Glomerular endothelial cell (primary cell): ENCODE measurements around the gene HADHA. TPM values are rescaled to one million over a fixed set of nuclear protein-coding genes. Genes with fewer than 3 reads are reported as not detected.

Experiments
- DNase-seq: peaks from one replicate; pipeline ENCODE4 v3.0.0-alpha.2; 2011; ENCODE audit warnings: low read depth, low spot score; ENCODE audit errors: extremely low read depth
- total RNA-seq: library from RNA; depleted of rRNA; stranded (reverse); fragments of >200 nt; gene quantifications from 2 replicates; pipeline ENCODE4 v1.2.3, GENCODE V29; 2015

HADHA gene
- total RNA-seq, 1 donor from 2014 or later = 144 TPM

DNA sequence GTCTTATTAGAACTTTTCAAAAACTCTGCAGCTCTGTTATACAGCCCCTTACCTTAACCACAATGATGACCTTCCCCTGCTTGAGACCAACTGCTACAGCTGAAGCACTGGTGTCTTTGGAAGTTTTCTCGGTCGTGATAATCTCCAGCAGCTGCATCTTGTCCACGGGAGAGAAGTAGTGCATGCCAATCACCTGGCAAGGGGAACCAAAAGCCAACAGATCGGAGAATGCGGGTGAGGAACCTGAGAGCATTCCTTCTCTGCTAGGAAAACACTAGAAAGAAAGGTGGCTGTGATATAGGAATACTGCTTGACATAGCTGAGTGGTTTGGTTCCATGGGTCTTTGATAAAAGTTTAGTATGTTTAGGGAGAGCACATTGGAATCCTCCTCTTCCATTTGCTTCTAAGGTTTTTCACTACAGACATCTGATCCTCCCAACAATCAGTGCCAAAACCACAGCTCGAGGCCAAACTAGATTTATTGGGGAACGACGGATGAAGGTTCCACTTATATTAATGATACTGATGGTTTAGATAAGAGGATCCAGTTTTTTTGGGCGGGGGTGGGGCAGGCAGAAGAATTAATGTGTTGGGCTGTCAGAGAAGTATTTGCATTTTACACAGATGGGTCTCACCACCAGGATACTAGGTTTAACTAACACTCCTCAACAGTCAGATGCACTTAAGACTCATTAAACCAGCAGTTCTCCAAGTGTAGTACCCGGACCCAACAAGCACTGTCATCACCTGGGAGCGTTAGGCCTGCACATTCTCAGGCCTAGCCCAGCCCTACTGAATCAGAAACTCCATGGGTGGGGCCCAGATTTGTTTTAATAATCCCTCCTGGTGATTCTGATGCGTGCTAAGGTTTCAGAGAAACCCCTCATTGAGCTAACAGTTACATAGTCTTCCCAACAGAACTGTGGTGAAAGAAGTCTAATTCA lies 49.1 kb downstream of the HADHA start:
- DNase-seq = no peak

DNA sequence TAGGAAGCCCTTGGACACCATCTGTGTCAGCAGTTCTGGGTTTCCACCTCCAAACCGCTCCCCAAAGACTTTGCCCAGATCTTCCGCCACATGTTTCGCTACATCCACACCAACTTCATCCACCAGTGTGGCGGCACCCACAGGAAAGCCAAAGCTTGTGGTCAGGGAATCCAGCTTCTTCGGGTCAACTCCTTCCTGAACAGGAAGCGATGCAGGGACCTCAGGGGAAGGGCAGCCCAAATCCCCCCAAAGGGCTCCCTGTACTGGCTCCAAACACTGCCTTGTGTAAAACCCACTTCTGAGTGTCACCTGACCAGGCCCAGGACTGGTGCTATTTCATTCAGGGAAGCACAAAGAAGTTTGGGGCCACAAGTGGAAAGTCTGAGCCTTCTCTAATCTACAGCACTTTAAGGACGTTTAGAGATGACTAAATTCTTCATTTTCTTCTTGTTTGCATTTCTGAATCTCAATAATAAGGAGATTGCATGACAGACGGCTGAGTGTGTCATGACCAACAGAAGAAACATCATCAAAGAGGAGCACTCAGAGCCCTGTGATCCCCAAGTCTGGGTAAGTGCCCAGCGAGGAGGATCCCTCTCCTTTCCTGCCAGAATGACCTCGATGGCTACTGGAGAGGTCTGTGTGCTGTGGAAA lies 50.7 kb downstream of the HADHA start:
- no peak for DNase-seq

DNA sequence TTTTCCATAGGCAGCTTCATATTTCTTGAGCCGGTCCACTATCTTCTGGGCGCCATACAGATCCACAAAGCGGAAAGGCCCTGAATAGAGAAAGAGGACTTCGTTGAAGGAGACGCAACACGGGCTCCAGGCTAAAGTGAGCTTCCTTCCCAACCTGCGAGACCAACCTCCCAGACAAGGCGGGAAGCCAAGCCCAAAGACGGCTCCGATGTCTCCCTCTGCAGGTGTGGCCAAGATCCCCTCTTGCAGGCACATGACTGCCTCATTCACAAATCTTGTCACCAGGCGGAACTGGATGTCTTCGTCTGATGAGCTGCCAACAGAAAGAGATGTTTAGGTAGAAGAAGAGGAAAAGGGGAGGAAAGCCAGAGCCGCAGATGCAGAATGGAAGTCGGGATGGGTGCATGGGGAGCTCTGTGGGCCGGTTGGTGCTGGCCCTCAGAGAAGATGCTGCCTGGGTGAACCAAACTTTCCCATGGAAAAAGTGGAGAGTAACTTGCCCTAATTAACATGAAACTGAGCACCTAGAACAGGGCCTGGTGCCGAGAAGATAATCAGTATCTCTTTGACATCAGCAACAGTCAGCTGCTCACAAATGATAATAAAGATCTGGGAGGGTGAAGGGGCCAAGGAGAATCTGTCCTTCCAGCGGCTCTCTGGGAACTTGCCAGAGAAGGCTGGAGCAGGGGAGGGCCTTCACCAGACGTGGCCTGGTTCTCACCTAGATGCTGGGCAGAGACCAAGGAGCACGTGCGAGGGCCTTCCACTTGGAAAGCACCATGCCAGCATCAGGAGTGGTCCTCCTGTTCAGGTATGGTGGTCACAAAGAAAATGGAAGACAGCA lies 52.9 kb downstream of the HADHA start:
- DNase-seq = no peak

DNA sequence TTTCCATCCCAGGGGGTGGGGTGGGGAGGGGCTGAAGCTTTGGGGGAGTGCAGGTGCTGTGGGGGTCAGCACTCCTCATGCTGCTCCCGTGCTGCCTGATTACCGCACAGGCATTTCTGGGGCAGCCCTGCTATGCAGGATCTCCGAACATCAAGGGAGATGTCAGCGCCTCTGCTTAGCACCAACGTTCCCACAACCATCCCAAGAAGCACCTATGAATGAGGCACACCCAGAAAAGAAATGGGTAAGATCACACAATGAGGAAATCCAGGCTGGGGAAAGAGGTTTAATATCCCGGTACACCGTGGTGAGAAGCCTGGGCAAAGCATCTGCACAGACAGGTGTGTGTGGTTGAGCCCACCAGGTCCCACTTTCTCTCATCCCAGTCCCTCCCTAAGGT lies 54.1 kb downstream of the HADHA start:
- no peak for DNase-seq

DNA sequence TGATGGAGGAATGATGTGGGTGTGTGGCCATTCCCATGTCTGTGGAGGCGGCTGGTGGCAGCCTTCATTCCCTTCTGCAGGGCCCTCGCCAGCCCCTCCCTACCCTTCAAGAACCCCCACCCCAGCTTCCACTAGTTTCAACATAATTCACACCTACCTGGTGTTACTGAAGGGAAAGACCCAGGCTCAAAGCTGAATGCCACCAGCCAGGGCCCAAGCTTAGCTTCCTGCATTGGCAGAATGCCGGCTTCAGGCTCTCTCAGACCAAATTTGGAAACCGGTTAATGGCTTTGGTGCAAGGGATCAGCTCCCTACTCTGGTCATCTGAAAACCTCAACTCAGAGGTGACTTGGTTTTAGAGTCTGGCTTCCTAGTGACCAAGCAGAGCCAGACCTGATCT lies 54.7 kb downstream of the HADHA start:
- no peak for DNase-seq

DNA sequence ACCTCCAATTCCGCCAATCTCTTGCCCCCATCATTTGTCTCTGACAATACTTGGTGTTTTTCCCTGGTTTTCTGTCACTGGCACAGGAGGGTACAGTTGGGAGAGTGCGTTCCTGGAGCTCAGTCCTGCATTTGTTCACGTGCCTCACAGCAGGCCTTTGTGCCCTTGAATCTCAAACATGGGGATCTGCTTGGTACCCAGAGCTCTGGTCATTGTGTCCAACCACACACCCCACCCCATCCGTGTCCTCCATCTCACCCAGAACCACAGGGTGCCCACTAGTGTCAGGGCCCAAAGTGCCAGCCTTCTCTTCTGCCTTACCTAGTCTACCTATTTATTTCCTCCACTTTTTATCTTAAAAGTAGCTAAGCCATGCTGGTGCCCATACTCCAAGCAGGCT lies 55.3 kb downstream of the HADHA start:
- DNase-seq = no peak

DNA sequence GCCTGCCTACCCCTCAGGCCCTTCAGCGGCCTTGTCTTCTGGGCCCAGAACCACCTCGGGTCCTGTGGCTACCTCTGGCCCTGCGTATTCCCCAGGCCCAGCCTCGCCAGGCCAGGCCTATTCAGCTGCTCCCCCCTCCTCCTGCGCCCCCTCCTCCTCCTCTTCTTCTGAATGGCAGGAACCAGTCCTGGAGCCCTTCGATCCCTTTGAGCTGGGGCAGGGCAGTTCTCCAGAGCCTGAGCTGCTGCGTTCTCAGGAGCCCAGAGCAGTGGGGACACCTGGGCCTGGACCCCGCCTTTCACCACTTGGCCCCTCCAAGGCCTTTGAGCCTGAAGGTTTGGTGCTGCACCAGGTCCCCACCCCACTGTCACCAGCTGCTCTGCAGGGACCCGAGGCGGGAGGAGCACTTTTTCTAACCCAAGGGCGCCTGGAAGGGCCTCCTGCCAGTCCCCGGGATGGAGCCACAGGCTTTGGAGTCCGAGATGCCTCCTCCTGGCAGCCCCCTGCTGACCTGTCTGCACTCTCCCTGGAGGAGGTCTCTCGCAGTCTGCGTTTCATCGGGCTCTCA lies 56.8 kb downstream of the HADHA start:
- DNase-seq = no peak

DNA sequence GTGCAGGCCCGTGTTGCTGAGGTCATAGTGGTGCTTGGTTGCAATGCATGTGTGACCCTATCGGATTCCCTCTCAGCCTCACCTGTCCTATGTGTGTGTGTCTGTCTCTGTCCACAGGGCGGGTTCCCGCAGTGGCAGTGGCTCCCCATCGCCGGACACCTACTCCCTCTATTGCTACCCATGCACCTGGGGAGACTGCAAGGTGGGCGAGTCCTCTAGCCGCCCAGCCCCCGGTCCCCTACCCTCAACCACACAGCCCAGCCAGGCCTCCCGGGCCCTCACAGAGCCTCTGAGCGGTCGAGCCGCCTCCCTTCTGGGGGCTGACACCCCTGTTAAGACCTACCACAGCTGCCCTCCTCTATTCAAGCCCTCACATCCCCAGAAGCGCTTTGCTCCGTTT lies 57.3 kb downstream of the HADHA start:
- DNase-seq = no peak

DNA sequence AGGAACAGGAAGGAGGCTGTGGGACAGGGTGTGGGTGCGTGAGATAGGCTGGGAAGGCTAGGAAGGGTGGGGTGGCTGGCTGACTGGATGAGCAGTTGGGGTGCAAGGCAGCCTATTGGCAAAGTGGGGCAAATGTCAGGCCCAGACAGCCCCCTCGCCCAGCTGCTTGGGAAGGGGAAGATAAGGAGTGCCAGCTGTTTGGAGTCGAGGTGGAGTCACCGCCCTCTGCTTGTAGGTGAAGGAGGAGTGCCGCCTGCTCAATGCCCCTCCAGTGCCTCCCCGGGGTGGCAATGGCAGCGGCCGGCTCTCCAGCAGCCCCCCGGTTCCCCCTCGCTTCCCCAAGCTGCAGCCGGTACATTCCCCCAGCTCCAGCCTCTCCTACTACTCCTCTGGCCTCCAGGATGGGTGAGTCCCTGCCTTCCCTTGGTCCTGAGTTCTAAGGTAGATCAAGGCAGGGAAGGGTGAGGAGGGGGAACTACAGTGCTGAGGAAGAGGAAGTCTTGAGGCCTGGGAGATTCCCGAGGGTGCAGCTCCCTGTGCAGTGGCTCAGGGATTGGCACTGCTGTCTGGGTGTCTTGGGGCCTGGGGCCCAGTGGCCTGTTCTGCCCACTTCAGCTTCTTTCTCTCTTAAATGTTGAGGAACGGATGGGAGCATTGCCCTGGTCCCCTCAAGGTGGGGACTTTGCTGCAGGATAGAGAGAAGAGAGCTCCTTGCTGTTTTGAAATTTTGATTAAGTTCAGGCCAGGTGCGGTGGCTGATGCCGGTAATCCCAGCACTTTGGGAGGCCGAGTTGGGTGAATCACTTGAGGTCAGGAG lies 58.3 kb downstream of the HADHA start:
- DNase-seq = no peak

GRCh38 chr2:26185304-26185928 lies 59.0 kb downstream of the HADHA start:
- DNase-seq = no peak

DNA sequence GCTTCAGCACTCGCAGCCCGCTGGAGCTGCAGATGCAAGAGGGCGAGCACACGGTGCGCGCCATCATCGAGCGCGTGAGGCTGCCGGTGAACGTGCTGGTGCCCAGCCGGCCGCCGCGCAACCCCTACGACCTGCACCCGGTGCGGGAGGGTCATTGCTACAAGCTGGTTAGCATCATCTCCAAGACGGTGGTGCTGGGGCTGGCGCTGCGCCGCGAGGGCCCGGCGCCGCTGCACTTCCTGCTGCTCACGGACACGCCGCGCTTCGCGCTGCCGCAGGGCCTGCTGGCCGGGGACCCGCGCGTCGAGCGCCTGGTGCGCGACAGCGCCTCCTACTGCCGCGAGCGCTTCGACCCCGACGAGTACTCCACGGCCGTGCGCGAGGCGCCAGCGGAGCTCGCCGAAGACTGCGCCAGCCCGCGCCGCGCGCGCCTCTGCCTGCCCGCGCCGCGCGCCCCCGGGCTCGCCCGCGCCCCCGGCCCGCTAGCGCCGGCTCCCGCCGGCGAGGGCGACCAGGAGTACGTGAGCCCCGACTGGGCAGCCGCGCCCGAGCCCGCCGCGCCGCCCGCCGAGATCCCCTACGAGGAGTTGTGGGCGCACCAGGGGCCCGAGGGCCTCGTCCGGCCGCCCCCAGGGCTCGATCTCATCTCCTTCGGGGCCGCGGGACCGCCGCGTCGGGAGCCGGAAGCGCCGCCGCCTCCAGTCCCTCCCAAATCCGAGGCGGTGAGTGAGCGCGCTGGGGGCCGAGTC lies 59.7 kb downstream of the HADHA start:
- DNase-seq = peak; percentile 10

- no peak for DNase-seq
These were observed 60.3 kb downstream of the HADHA start for GRCh38 chr2:26184121-26184520.

- no peak for DNase-seq
These were observed 61.4 kb downstream of the HADHA start for GRCh38 chr2:26182887-26183630.

DNA sequence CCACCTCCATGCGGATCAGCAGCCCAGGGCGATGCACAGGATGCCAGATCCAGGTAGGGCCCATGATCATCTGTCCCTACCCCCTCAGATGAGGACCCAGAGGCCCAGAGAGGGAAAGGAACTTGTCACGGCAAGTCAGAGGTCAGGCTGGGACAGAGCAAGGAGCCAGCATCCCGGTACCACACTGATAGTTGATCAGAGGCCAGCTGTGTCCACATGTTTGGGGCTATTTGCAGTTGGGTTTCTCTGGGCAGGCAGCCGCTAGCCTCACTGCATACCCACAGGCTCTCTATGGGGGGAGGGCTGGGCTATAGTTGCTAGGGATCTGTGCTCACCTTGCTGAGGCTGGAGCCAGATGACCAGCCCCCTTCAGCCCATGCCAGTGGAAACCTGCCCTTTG lies 62.0 kb downstream of the HADHA start:
- no peak for DNase-seq

- no peak for DNase-seq
These were observed 65.0 kb downstream of the HADHA start for GRCh38 chr2:26179446-26179913.

DNA sequence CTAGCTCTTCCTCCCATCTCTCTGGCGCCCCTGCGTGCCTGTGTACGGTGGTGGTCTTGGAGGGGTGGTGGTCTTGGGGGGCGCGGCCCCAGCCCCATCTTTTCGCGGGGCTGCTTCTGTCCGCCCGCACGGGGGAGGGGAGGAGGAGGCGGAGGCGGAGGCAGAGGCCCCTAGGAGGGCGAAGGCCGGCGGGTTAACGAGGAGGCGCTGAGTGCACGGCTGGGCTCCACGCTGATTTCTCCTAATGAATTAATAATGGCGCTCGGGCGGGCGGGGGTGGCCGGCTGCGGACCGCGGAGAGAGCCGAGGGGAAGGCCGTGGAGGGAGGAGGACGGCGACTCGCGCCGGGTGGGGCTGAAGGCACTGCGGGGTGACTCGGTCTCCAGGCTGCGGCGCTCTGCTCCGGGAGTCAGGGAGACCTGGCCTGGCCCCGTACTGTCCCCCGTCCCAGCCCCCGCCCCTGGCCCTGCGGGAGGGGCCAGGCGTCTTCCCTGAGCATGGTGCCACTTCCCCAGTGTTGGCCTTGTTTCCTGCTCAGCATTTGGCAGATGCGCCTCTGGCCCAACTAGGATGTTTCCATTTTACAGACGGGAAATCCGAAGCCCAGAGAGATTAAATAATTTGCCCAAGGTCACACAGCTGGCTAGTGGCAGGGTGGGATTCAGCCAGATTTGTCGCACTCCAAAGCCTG lies 65.5 kb downstream of the HADHA start:
- no peak for DNase-seq

DNA sequence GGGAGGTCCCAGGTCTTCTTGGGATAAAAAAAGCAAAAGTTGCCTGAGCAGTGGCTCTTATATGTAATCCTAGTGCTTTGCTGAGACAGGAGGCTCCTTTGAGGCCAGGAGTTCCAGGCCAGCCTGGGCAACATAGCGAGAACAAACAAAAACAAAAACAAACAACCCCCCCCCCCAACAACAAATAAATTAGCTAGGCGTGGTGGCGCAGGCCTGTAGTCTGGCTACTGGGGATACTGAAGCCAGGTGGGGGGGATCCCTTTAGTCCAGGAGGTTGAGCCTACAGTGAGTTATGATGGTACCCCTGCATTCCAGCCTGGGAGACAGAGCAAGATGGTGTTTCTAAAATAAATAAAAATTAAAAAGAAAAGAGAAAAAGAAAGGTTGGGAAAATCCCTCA lies 66.2 kb downstream of the HADHA start:
- DNase-seq = no peak

DNA sequence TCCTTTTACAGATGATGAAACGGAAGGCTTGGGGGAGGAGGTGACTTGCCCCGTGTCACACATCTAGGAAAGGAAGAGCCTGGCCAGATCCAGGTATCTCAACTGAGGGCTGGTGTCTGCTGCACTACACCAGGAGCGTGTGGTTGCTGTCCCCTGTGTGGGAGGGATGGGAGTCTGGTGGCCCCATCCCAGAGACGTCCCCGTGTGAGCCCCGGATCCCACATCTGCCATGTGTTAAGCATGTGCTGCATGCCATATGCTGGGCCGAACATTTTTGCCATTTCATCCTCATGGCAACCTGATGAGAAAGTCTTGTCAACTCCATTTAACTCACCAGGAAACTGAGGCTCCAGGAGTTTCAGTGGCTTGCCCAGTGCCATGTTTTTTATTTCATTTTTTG lies 67.3 kb downstream of the HADHA start:
- no peak for DNase-seq
